GM23248 (cell line): Measurements from ENCODE around the gene OR7G1. TPM values are rescaled to one million over a fixed set of nuclear protein-coding genes. Genes with fewer than 3 reads are reported as not detected.
A peak's percentile ranks its signal among the peaks of the same experiment; 100 is the strongest.

ENCODE experiments used
- DNase-seq: peaks from one replicate; pipeline ENCODE4 v3.0.0-alpha.2; 2015
- H2AFZ ChIP-seq: fragments of 200-600 bp; sonication (generic); 2 replicates; pipeline ENCODE4 v1.6.1; 2016; ENCODE audit warnings: antibody characterized with exemption
- H3F3A ChIP-seq: fragments of 200-600 bp; sonication (generic); 2 replicates; pipeline ENCODE4 v1.6.1; 2016; ENCODE audit warnings: mild to moderate bottlenecking, antibody characterized with exemption, mixed run types; ENCODE audit not compliant: insufficient read depth
- H3K27ac ChIP-seq: fragments of 200-600 bp; sonication (generic); 2 replicates; pipeline ENCODE4 v1.5.1; 2016; ENCODE audit warnings: mild to moderate bottlenecking
- H3K27me3 ChIP-seq: fragments of 200-600 bp; sonication (generic); replicated peaks from 2 replicates; pipeline ENCODE4 v1.6.1; 2016; ENCODE audit warnings: mild to moderate bottlenecking; ENCODE audit not compliant: insufficient read depth
- H3K36me3 ChIP-seq: fragments of 200-600 bp; sonication (generic); 2 replicates; pipeline ENCODE4 v1.6.1; 2016; ENCODE audit warnings: low read depth, mild to moderate bottlenecking
- H3K4me1 ChIP-seq: fragments of 200-600 bp; sonication (generic); 2 replicates; pipeline ENCODE4 v1.6.1; 2016; ENCODE audit warnings: mild to moderate bottlenecking; ENCODE audit not compliant: insufficient read depth
- H3K4me2 ChIP-seq: fragments of 200-600 bp; sonication (generic); one replicate; pipeline ENCODE4 v1.6.1; 2016; ENCODE audit warnings: mild to moderate bottlenecking; ENCODE audit not compliant: unreplicated experiment
- H3K4me3 ChIP-seq: fragments of 200-600 bp; sonication (generic); 2 replicates; pipeline ENCODE4 v1.5.1; 2016; ENCODE audit warnings: mild to moderate bottlenecking
- H3K79me2 ChIP-seq: fragments of 200-600 bp; sonication (generic); 2 replicates; pipeline ENCODE4 v1.6.1; 2016; ENCODE audit warnings: mild to moderate bottlenecking; ENCODE audit not compliant: insufficient read depth
- H3K9ac ChIP-seq: fragments of 200-600 bp; sonication (generic); 2 replicates; pipeline ENCODE4 v1.6.1; 2016; ENCODE audit warnings: mild to moderate bottlenecking
- H3K9me2 ChIP-seq: fragments of 200-600 bp; sonication (generic); 2 replicates; pipeline ENCODE4 v1.6.1; 2016; ENCODE audit warnings: mixed run types, mild to moderate bottlenecking, moderate library complexity; ENCODE audit not compliant: insufficient read depth
- H3K9me3 ChIP-seq: fragments of 200-600 bp; sonication (generic); one replicate; pipeline ENCODE4 v1.6.1; 2017; ENCODE audit warnings: low read depth
- H4K20me1 ChIP-seq: fragments of 200-600 bp; sonication (generic); 2 replicates; pipeline ENCODE4 v1.6.0; 2016; ENCODE audit not compliant: insufficient read depth
- EZH2 ChIP-seq: fragments of 200-600 bp; sonication (generic); IDR thresholded peaks from 2 replicates; pipeline ENCODE4 v1.6.1; 2018; ENCODE audit warnings: antibody characterized with exemption, mild to moderate bottlenecking; ENCODE audit not compliant: insufficient read depth, poor library complexity, severe bottlenecking
- EZH2phosphoT487 ChIP-seq: fragments of 200-600 bp; sonication (generic); IDR thresholded peaks from 2 replicates; pipeline ENCODE4 v1.6.1; 2018; ENCODE audit warnings: antibody characterized with exemption, moderate library complexity, mild to moderate bottlenecking, low read depth; ENCODE audit not compliant: insufficient read depth
- WGBS, 2 experiments: methylation state at CpG; one replicate each; pipeline ENCODE4 v1.1.6; 2015 to 2017; ENCODE audit warnings: low lambda C conversion rate in 2 of 2, low coverage in 1 of 2; ENCODE audit errors: missing lambda C conversion rate in 2 of 2; 5-methylcytosine and 5-hydroxymethylcytosine counted together
- in situ Hi-C: fragments of 300-500 bp; cut with MboI; formaldehyde crosslinking; loops from 2 replicates; pipeline ENCODE4 v1.15.0; 2020
- polyA plus RNA-seq: library from polyadenylated mRNA; unstranded; fragments of >200 nt; fragmentation: Nextera tagmentation; extraction: Ambion mirVana; gene quantifications from 2 replicates; pipeline ENCODE4 v1.2.1, GENCODE V29; 2016
- total RNA-seq: library from RNA; depleted of rRNA; stranded (reverse); fragments of >200 nt; shearing (Covaris generic); gene quantifications from 2 replicates; pipeline ENCODE4 v1.2.3, GENCODE V29; 2014

The OR7G1 gene
- total and polyA plus RNA-seq, 2 experiments from 2014 or later = not detected

DNA sequence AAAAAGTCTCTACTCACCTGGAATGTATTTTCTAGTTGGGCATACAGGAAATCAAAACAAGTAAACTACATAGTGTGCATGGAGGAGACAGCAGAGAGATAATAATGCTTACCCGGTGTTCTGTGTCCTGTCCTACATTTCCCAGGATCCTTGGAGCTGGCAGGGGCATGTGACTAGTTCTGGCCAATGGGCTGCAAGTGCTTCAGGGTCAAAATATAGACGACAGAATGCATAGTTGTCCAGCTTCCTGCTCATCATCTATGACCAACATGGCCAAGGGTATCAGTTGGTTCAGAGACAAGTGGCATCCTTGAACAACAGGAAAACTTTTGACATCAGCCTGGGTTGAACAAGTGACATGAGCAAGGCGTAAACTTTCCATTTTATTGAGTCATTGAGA is 33.1 kb upstream of the OR7G1 start:
- H3K27me3 ChIP-seq = no peaks in the 10 kb centered on the region
- H3K9me2 ChIP-seq = no peaks in the 10 kb centered on the region
- H3K9ac ChIP-seq = no peak overlapping the region
- H4K20me1 ChIP-seq = peaks cover 5% of the 10 kb centered on the region
- no peaks in the 10 kb centered on the region for H3K4me1 ChIP-seq
- H3K36me3 ChIP-seq = peaks cover 19% of the 10 kb centered on the region; the same call in 1 of the 2 replicates
- no peak overlapping the region for H2AFZ ChIP-seq
- H3K9me3 ChIP-seq = no peaks in the 10 kb centered on the region
- H3K4me3 ChIP-seq = no peak overlapping the region
- no peak for DNase-seq
- H3K79me2 ChIP-seq = peaks cover 100% of the 10 kb centered on the region
- TF ChIP-seq EZH2 (no peak), EZH2phosphoT487 (no peak)
- WGBS, 2 experiments = 95 to 100% methylated on average over 3 of the region's 3 CpGs
- H3K27ac ChIP-seq = no peak overlapping the region
- no peak overlapping the region for H3K4me2 ChIP-seq
- H3F3A ChIP-seq = peaks cover 6% of the 10 kb centered on the region; the same call in 1 of the 2 replicates
- in situ Hi-C loops = no loop called here

DNA sequence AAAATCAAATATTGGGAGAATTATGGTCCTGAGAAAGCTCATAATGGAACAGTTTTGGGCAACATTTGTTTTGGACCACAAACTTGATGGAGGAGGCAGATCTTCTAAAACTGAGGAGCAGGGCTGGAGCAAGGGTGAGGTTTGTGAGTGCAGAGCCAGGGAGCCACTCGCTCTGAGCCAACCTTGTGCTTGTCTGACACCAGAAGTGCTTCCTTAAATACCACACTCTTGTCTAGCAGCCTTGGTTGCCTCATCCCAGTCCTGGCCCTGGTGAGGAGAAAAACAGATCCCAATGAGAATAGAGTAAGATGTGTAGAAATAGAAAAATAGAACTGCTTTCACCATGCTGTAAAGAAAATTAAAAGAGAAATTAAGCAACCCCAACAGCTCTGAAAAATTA is 31.3 kb upstream of the OR7G1 start:
- Histone ChIP-seq H3K9ac (no peak overlapping the region), H3K79me2 (peaks cover 100% of the 10 kb centered on the region), H3K27me3 (no peaks in the 10 kb centered on the region), H3K27ac (no peak overlapping the region), H3F3A (peaks cover 6% of the 10 kb centered on the region; the same call in 1 of the 2 replicates), H2AFZ (no peak overlapping the region), H3K9me2 (no peaks in the 10 kb centered on the region), H4K20me1 (peaks cover 5% of the 10 kb centered on the region), H3K36me3 (peaks cover 23% of the 10 kb centered on the region), H3K4me3 (no peak overlapping the region), H3K4me2 (no peak overlapping the region), H3K4me1 (no peaks in the 10 kb centered on the region), H3K9me3 (no peaks in the 10 kb centered on the region)
- 94 to 96% methylated on average over 1 of the region's 1 CpG for WGBS, 2 experiments
- TF ChIP-seq EZH2 = no peak
- no peak for TF ChIP-seq EZH2phosphoT487
- no peak for DNase-seq
- in situ Hi-C loops = no loop called here

DNA sequence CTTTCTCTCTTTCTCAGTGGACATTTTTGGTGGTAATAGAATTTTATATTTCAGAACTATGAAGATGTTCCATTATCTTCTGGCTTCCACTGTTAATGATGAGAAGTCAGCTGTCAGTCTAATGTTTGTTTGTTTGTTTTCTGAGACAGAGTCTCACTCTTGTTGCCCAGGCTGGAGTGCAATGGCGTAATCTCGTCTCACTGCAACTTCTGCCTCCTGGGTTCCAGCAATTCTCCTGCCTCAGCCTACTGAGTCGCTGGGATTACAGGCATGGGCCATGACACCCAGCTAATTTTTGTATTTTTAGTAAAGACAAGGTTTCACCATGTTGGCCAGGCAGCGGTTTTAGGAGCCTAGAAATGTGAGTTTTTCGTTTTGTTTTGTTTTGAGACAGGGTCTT is 29.4 kb upstream of the OR7G1 start:
- H3K9ac ChIP-seq = no peak overlapping the region
- no peak overlapping the region for H2AFZ ChIP-seq
- DNase-seq = peak; percentile 21
- no peak overlapping the region for H3K4me2 ChIP-seq
- H3K27ac ChIP-seq = no peak overlapping the region
- peaks cover 97% of the 10 kb centered on the region for H3K79me2 ChIP-seq
- H3K27me3 ChIP-seq = no peaks in the 10 kb centered on the region
- peaks cover 26% of the 10 kb centered on the region for H3K36me3 ChIP-seq
- in situ Hi-C loops = no loop called here
- peaks cover 5% of the 10 kb centered on the region for H4K20me1 ChIP-seq
- TF ChIP-seq EZH2 (no peak), EZH2phosphoT487 (no peak)
- H3K4me3 ChIP-seq = no peak overlapping the region
- H3K4me1 ChIP-seq = peaks cover 8% of the 10 kb centered on the region
- H3K9me2 ChIP-seq = no peaks in the 10 kb centered on the region
- no peaks in the 10 kb centered on the region for H3K9me3 ChIP-seq
- WGBS, 2 experiments = 95 to 98% methylated on average over 5 of the region's 5 CpGs
- peaks cover 6% of the 10 kb centered on the region; the same call in 1 of the 2 replicates for H3F3A ChIP-seq

DNA sequence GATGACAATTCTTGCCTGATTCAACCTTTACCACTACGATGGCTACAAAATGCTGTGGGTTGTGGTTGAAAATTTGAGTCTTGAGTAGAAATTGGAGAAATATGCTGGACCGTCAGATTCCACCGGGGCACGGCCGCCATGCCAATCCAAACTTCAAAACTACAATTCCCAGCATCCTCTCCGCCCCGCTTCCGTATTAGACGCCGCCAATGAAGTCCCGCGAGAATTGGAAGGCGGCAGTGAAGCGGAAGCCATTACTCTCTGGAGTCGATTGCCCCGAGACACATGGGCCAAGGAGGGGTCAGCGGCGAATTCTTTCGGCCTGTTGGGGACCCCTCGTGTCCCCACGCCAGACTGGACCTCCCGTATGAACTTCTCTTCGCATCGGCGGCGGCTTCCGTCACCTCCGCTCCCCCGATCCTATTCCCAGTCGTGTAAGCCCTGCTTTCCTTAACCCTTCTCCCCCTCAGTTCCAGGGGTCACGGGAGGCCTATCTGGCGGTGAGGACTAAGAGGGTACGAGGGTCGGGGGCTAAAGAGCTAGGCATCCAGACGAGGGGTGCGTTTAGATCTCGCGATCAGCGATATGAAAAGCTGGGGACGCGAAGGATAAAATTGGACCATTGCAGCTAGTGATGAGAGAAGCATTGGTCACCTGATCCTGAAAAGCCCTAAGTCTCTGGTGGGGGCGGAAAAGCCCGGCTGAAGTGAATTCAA is 24.8 kb upstream of the OR7G1 start, which contains the start of gene ZNF317:
Gene ZNF317 (plus strand): TSS at position 239 of the 716 bp plus-strand sequence. CDS start 15,620 bp downstream, outside the sequence.
- Histone ChIP-seq H4K20me1 (peaks cover 5% of the 10 kb centered on the region; the same call in 1 of the 2 replicates), H3K9ac (peak within 1 kb of the TSS; percentile 98), H3K27me3 (no peaks in the 10 kb centered on the region), H2AFZ (peak within 1 kb of the TSS; percentile 100), H3K27ac (peak within 1 kb of the TSS; percentile 73), H3K9me2 (no peaks in the 10 kb centered on the region), H3K79me2 (peaks cover 51% of the 10 kb centered on the region), H3K36me3 (peaks cover 14% of the 10 kb centered on the region; the same call in 1 of the 2 replicates), H3K4me3 (peak within 1 kb of the TSS; percentile 100), H3K4me1 (peaks cover 8% of the 10 kb centered on the region), H3K4me2 (peak within 1 kb of the TSS; percentile 98), H3K9me3 (no peaks in the 10 kb centered on the region), H3F3A (peaks cover 6% of the 10 kb centered on the region; the same call in 1 of the 2 replicates)
- peak; percentile 97 for DNase-seq
- in situ Hi-C loops = no loop called here
- 0 to 1% methylated on average over 43 of the region's 43 CpGs for WGBS, 2 experiments
- no peak for TF ChIP-seq EZH2
- no peak for TF ChIP-seq EZH2phosphoT487
